ENCODE data around the gene TMEM147.

TMEM147 gene

GRCh38 chr19:35557539-35558399 lies 12.3 kb downstream of the TMEM147 start:
- Histone ChIP-seq H3K9me3 (ENCODE audit: insufficient read depth, low read depth, low read length) (peaks cover 10% of the 10 kb centered on the region), H4K12ac (ENCODE audit: low read depth, low read length) (no peak overlapping the region), H2BK12ac (ENCODE audit: low read length) (no peak overlapping the region), H4K91ac (ENCODE audit: low read depth, low read length) (no peak overlapping the region), H2AK5ac (ENCODE audit: low read length) (no peak overlapping the region), H3K4me2 (ENCODE audit: low read length) (peak overlapping the region; percentile 40), H4K8ac (ENCODE audit: low read depth, low read length) (no peak overlapping the region), H3K9ac (ENCODE audit: low read length) (no peak overlapping the region), H2BK5ac (ENCODE audit: low read depth, low read length, poor library complexity) (no peak overlapping the region), H3K4me1 (ENCODE audit: control insufficient read depth in 1 of 2, insufficient read depth in 2 of 2, low read length in 2 of 2) (peaks cover 2 to 3% of the 10 kb centered on the region in 2 experiments), H3K27me3 (ENCODE audit: insufficient read depth, low read length) (peaks cover 13% of the 10 kb centered on the region), H3K79me1 (ENCODE audit: low read length) (no peaks in the 10 kb centered on the region), H2AFZ (ENCODE audit: insufficient read depth, low read length, poor library complexity) (no peak overlapping the region), H3K18ac (ENCODE audit: low read length) (no peak overlapping the region), H3K4ac (ENCODE audit: low read depth, low read length) (no peak overlapping the region), H3K23ac (ENCODE audit: low read length) (no peak overlapping the region), H3K14ac (ENCODE audit: low read length) (no peak overlapping the region), H2BK120ac (ENCODE audit: insufficient read depth, low read length, poor library complexity) (no peak overlapping the region), H3K79me2 (ENCODE audit: control insufficient read depth, insufficient read depth, low read length, poor library complexity) (no peaks in the 10 kb centered on the region), H3K4me3 (ENCODE audit: low read depth, low read length) (no peak overlapping the region), H3K36me3 (ENCODE audit: control insufficient read depth in 1 of 2, insufficient read depth in 2 of 2, low read length in 2 of 2) (no peaks in the 10 kb centered on the region), H3K27ac (ENCODE audit: low read depth, low read length) (no peak overlapping the region)
- peak in 1 of 2 donors; percentile 23 for DNase-seq
- WGBS (ENCODE audit: extremely low coverage, insufficient coverage, insufficient read length): no CpG with 5 or more reads among the region's 60 CpGs

GRCh38 chr19:35558400-35559280 lies 13.2 kb downstream of the TMEM147 start:
- H3K4me1 ChIP-seq (ENCODE audit: control insufficient read depth in 1 of 2, insufficient read depth in 2 of 2, low read length in 2 of 2): peaks cover 2 to 3% of the 10 kb centered on the region in 2 experiments
- no peaks in the 10 kb centered on the region for H3K79me1 ChIP-seq (ENCODE audit: low read length)
- no peaks in the 10 kb centered on the region for H3K79me2 ChIP-seq (ENCODE audit: control insufficient read depth, insufficient read depth, low read length, poor library complexity)
- H3K14ac ChIP-seq (ENCODE audit: low read length): no peak overlapping the region
- H2BK5ac ChIP-seq (ENCODE audit: low read depth, low read length, poor library complexity): no peak overlapping the region
- H3K23ac ChIP-seq (ENCODE audit: low read length): no peak overlapping the region
- no peak for DNase-seq
- no peak overlapping the region for H4K91ac ChIP-seq (ENCODE audit: low read depth, low read length)
- H4K8ac ChIP-seq (ENCODE audit: low read depth, low read length): no peak overlapping the region
- no peak overlapping the region for H3K9ac ChIP-seq (ENCODE audit: low read length)
- H3K36me3 ChIP-seq (ENCODE audit: control insufficient read depth in 1 of 2, insufficient read depth in 2 of 2, low read length in 2 of 2): no peaks in the 10 kb centered on the region
- H2BK120ac ChIP-seq (ENCODE audit: insufficient read depth, low read length, poor library complexity): no peak overlapping the region
- H3K4ac ChIP-seq (ENCODE audit: low read depth, low read length): no peak overlapping the region
- no peak overlapping the region for H3K18ac ChIP-seq (ENCODE audit: low read length)
- no CpG with 5 or more reads among the region's 53 CpGs for WGBS (ENCODE audit: extremely low coverage, insufficient coverage, insufficient read length)
- no peak overlapping the region for H4K12ac ChIP-seq (ENCODE audit: low read depth, low read length)
- no peak overlapping the region for H2AK5ac ChIP-seq (ENCODE audit: low read length)
- no peak overlapping the region for H2BK12ac ChIP-seq (ENCODE audit: low read length)
- H3K27me3 ChIP-seq (ENCODE audit: insufficient read depth, low read length): peaks cover 13% of the 10 kb centered on the region
- H3K4me3 ChIP-seq (ENCODE audit: low read depth, low read length): no peak overlapping the region
- no peak overlapping the region for H3K4me2 ChIP-seq (ENCODE audit: low read length)
- H3K9me3 ChIP-seq (ENCODE audit: insufficient read depth, low read depth, low read length): peaks cover 10% of the 10 kb centered on the region
- H3K27ac ChIP-seq (ENCODE audit: low read depth, low read length): no peak overlapping the region
- H2AFZ ChIP-seq (ENCODE audit: insufficient read depth, low read length, poor library complexity): no peak overlapping the region

GRCh38 chr19:35559281-35559659 lies 13.8 kb downstream of the TMEM147 start:
- H4K8ac ChIP-seq (ENCODE audit: low read depth, low read length): no peak overlapping the region
- H3K79me1 ChIP-seq (ENCODE audit: low read length): no peaks in the 10 kb centered on the region
- peaks cover 2 to 3% of the 10 kb centered on the region in 2 experiments for H3K4me1 ChIP-seq (ENCODE audit: control insufficient read depth in 1 of 2, insufficient read depth in 2 of 2, low read length in 2 of 2)
- no peaks in the 10 kb centered on the region for H3K79me2 ChIP-seq (ENCODE audit: control insufficient read depth, insufficient read depth, low read length, poor library complexity)
- H4K91ac ChIP-seq (ENCODE audit: low read depth, low read length): no peak overlapping the region
- H3K18ac ChIP-seq (ENCODE audit: low read length): no peak overlapping the region
- DNase-seq: no peak
- no peak overlapping the region for H3K4me3 ChIP-seq (ENCODE audit: low read depth, low read length)
- no CpG with 5 or more reads among the region's 11 CpGs for WGBS (ENCODE audit: extremely low coverage, insufficient coverage, insufficient read length)
- H2AK5ac ChIP-seq (ENCODE audit: low read length): no peak overlapping the region
- no peak overlapping the region for H2AFZ ChIP-seq (ENCODE audit: insufficient read depth, low read length, poor library complexity)
- H2BK120ac ChIP-seq (ENCODE audit: insufficient read depth, low read length, poor library complexity): no peak overlapping the region
- no peak overlapping the region for H3K23ac ChIP-seq (ENCODE audit: low read length)
- no peaks in the 10 kb centered on the region for H3K36me3 ChIP-seq (ENCODE audit: control insufficient read depth in 1 of 2, insufficient read depth in 2 of 2, low read length in 2 of 2)
- no peak overlapping the region for H3K4ac ChIP-seq (ENCODE audit: low read depth, low read length)
- no peak overlapping the region for H3K9ac ChIP-seq (ENCODE audit: low read length)
- peaks cover 10% of the 10 kb centered on the region for H3K9me3 ChIP-seq (ENCODE audit: insufficient read depth, low read depth, low read length)
- H3K14ac ChIP-seq (ENCODE audit: low read length): no peak overlapping the region
- peaks cover 13% of the 10 kb centered on the region for H3K27me3 ChIP-seq (ENCODE audit: insufficient read depth, low read length)
- H2BK5ac ChIP-seq (ENCODE audit: low read depth, low read length, poor library complexity): no peak overlapping the region
- no peak overlapping the region for H2BK12ac ChIP-seq (ENCODE audit: low read length)
- H4K12ac ChIP-seq (ENCODE audit: low read depth, low read length): no peak overlapping the region
- H3K4me2 ChIP-seq (ENCODE audit: low read length): no peak overlapping the region
- H3K27ac ChIP-seq (ENCODE audit: low read depth, low read length): no peak overlapping the region

GRCh38 chr19:35559781-35560180 lies 14.4 kb downstream of the TMEM147 start:
- H2AFZ ChIP-seq (ENCODE audit: insufficient read depth, low read length, poor library complexity): no peak overlapping the region
- no peaks in the 10 kb centered on the region for H3K79me1 ChIP-seq (ENCODE audit: low read length)
- H3K23ac ChIP-seq (ENCODE audit: low read length): no peak overlapping the region
- H3K18ac ChIP-seq (ENCODE audit: low read length): no peak overlapping the region
- no peak overlapping the region for H3K14ac ChIP-seq (ENCODE audit: low read length)
- H4K12ac ChIP-seq (ENCODE audit: low read depth, low read length): no peak overlapping the region
- no peak overlapping the region for H4K91ac ChIP-seq (ENCODE audit: low read depth, low read length)
- H3K4me2 ChIP-seq (ENCODE audit: low read length): no peak overlapping the region
- no peaks in the 10 kb centered on the region for H3K36me3 ChIP-seq (ENCODE audit: control insufficient read depth in 1 of 2, insufficient read depth in 2 of 2, low read length in 2 of 2)
- no peak overlapping the region for H4K8ac ChIP-seq (ENCODE audit: low read depth, low read length)
- H2BK12ac ChIP-seq (ENCODE audit: low read length): no peak overlapping the region
- H2BK5ac ChIP-seq (ENCODE audit: low read depth, low read length, poor library complexity): no peak overlapping the region
- H3K27ac ChIP-seq (ENCODE audit: low read depth, low read length): no peak overlapping the region
- no peak overlapping the region for H3K4me3 ChIP-seq (ENCODE audit: low read depth, low read length)
- peaks cover 2 to 3% of the 10 kb centered on the region in 2 experiments for H3K4me1 ChIP-seq (ENCODE audit: control insufficient read depth in 1 of 2, insufficient read depth in 2 of 2, low read length in 2 of 2)
- H2AK5ac ChIP-seq (ENCODE audit: low read length): no peak overlapping the region
- no peak overlapping the region for H3K9ac ChIP-seq (ENCODE audit: low read length)
- H2BK120ac ChIP-seq (ENCODE audit: insufficient read depth, low read length, poor library complexity): no peak overlapping the region
- no peak overlapping the region for H3K4ac ChIP-seq (ENCODE audit: low read depth, low read length)
- peaks cover 10% of the 10 kb centered on the region for H3K9me3 ChIP-seq (ENCODE audit: insufficient read depth, low read depth, low read length)
- no peak for DNase-seq
- no CpG with 5 or more reads among the region's 23 CpGs for WGBS (ENCODE audit: extremely low coverage, insufficient coverage, insufficient read length)
- peaks cover 13% of the 10 kb centered on the region for H3K27me3 ChIP-seq (ENCODE audit: insufficient read depth, low read length)
- no peaks in the 10 kb centered on the region for H3K79me2 ChIP-seq (ENCODE audit: control insufficient read depth, insufficient read depth, low read length, poor library complexity)
